PC-9 (cell line): Measurements from ENCODE around the gene PCDH15. TPM values are rescaled to one million over a fixed set of nuclear protein-coding genes. Genes with fewer than 3 reads are reported as not detected.

ENCODE experiments used
- BruUV-seq: library from RNA; stranded (reverse); fragments of 400-500 nt; replicated peaks from 2 replicates; lab custom pipeline; 2021; lab: Mats Ljungman, UMichigan
- CTCF ChIA-PET: fragments of 300-600 bp; sonication (Branson Sonifier 250); formaldehyde crosslinking; loops from one replicate; lab custom pipeline; 2022; ENCODE audit warnings: antibody characterized with exemption; lab: Charles Lee
- POLR2A ChIA-PET: fragments of 300-600 bp; sonication (Branson Sonifier 250); formaldehyde crosslinking; loops from one replicate; lab custom pipeline; 2022; ENCODE audit warnings: antibody characterized with exemption; ENCODE audit not compliant: unreplicated experiment; lab: Charles Lee
- DNase-seq, 2 experiments: peaks; one replicate each; pipeline versions ENCODE4 v3.0.0 to v3.0.0-alpha.2; 2015 to 2022; ENCODE audit warnings: mixed read lengths in 1 of 2
- H2AFZ ChIP-seq: fragments of 200-600 bp; sonication (generic); 2 replicates; pipeline ENCODE4 v1.8.1; 2017; ENCODE audit warnings: antibody characterized with exemption
- H3F3A ChIP-seq: fragments of 200-600 bp; sonication (generic); 2 replicates; pipeline ENCODE4 v1.8.1; 2017; ENCODE audit warnings: antibody characterized with exemption, mild to moderate bottlenecking, low read depth; ENCODE audit not compliant: insufficient read depth
- H3K27ac ChIP-seq: fragments of 200-600 bp; sonication (generic); 2 replicates; pipeline ENCODE4 v1.6.1; 2016; ENCODE audit warnings: mixed run types
- H3K27me3 ChIP-seq: fragments of 200-600 bp; sonication (generic); 2 replicates; pipeline ENCODE4 v1.6.1; 2016; ENCODE audit warnings: low read depth, mixed run types; ENCODE audit not compliant: insufficient read depth
- H3K36me3 ChIP-seq: fragments of 200-600 bp; sonication (generic); 2 replicates; pipeline ENCODE4 v1.6.1; 2016; ENCODE audit warnings: low read depth, mixed run types
- H3K4me1 ChIP-seq: fragments of 200-600 bp; sonication (generic); replicated peaks from 2 replicates; pipeline ENCODE4 v1.6.1; 2016; ENCODE audit warnings: mixed run types; ENCODE audit not compliant: insufficient read depth
- H3K4me2 ChIP-seq: fragments of 200-600 bp; sonication (generic); 2 replicates; pipeline ENCODE4 v1.6.1; 2017; ENCODE audit warnings: mixed run types
- H3K4me3 ChIP-seq: fragments of 200-600 bp; sonication (generic); 2 replicates; pipeline ENCODE4 v1.6.1; 2016; ENCODE audit warnings: mixed run types
- H3K79me2 ChIP-seq: fragments of 200-600 bp; sonication (generic); 2 replicates; pipeline ENCODE4 v1.6.1; 2017; ENCODE audit warnings: low read depth, mixed run types
- H3K9me2 ChIP-seq: fragments of 200-600 bp; sonication (generic); 2 replicates; pipeline ENCODE4 v1.8.1; 2017; ENCODE audit warnings: mild to moderate bottlenecking; ENCODE audit not compliant: insufficient read depth
- H3K9me3 ChIP-seq: fragments of 200-600 bp; sonication (generic); 2 replicates; pipeline ENCODE4 v1.8.1; 2016; ENCODE audit warnings: low read depth; ENCODE audit not compliant: insufficient read depth
- H4K20me1 ChIP-seq: fragments of 200-600 bp; sonication (generic); 2 replicates; pipeline ENCODE4 v1.8.1; 2017; ENCODE audit not compliant: insufficient read depth
- EZH2 ChIP-seq: fragments of 200-600 bp; sonication (generic); IDR thresholded peaks from 2 replicates; pipeline ENCODE4 v1.8.0; 2017; ENCODE audit warnings: antibody characterized with exemption, low read depth
- intact Hi-C: fragments of 100-400 bp; cut with micrococcal nuclease; formaldehyde crosslinking; loops from one replicate; pipeline ENCODE4 v1.10.0; 2022; ENCODE audit not compliant: unreplicated experiment
- total RNA-seq: library from RNA; stranded (reverse); gene quantifications from 2 replicates; pipeline ENCODE4 v1.2.3, GENCODE V29; 2021
- TF ChIP-seq, protein P1 (sequence below): fragments of 200-600 bp; sonication (generic); conservative IDR thresholded peaks from 2 replicates; pipeline ENCODE4 v1.6.1; 2017; ENCODE audit warnings: mixed run types, antibody characterized with exemption, mild to moderate bottlenecking, moderate library complexity

The PCDH15 gene
- total RNA-seq, 1 experiment from 2014 or later: not detected

DNA sequence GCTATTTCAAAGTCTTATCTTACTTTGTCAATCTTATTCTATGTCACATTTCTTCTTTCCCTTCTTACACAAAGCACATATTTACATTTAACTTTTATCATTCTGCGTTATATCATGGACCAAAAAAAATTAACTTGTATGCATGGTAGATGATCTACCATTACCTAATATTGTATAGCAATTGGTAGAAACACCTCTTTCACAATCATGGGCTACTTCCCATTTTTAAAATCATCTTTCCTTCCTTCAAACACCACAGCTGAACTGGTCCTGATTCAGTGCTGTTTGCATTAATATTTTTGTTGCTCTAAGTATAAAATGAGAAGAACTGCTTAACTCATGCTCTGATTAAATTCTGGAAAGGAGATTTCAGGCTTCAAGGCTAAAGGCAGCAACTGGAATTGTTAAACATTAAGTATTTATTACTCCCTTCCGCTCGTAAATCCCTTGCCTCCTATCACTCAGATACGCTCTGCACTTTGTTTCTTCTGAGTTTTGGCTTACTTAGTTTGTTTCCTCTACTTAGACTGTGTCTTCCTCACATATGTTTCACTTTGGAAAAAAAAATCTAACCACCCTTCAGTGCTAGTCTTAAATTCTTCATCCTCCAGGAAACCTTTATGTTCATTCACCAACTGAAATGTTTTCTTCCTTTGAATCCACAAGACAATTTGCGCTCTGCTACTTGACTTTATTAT is 901.4 kb downstream of the PCDH15 start:
- Histone ChIP-seq H3K27ac (no peak overlapping the region), H3K79me2 (no peaks in the 10 kb centered on the region), H2AFZ (no peak overlapping the region), H3K4me2 (no peak overlapping the region), H3K4me1 (no peaks in the 10 kb centered on the region), H3K36me3 (no peaks in the 10 kb centered on the region), H3F3A (no peaks in the 10 kb centered on the region), H3K27me3 (no peaks in the 10 kb centered on the region), H3K9me2 (no peaks in the 10 kb centered on the region), H4K20me1 (no peaks in the 10 kb centered on the region), H3K4me3 (no peak overlapping the region), H3K9me3 (no peaks in the 10 kb centered on the region)
- ChIA-PET POLR2A (no interaction called here), CTCF (no interaction called here)
- intact Hi-C loops: no loop called here
- no TSS peak for BruUV-seq
- TF ChIP-seq EZH2: no peak
- TF ChIP-seq, protein P1, sequence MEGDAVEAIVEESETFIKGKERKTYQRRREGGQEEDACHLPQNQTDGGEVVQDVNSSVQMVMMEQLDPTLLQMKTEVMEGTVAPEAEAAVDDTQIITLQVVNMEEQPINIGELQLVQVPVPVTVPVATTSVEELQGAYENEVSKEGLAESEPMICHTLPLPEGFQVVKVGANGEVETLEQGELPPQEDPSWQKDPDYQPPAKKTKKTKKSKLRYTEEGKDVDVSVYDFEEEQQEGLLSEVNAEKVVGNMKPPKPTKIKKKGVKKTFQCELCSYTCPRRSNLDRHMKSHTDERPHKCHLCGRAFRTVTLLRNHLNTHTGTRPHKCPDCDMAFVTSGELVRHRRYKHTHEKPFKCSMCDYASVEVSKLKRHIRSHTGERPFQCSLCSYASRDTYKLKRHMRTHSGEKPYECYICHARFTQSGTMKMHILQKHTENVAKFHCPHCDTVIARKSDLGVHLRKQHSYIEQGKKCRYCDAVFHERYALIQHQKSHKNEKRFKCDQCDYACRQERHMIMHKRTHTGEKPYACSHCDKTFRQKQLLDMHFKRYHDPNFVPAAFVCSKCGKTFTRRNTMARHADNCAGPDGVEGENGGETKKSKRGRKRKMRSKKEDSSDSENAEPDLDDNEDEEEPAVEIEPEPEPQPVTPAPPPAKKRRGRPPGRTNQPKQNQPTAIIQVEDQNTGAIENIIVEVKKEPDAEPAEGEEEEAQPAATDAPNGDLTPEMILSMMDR: no peak
- DNase-seq: no peak

DNA sequence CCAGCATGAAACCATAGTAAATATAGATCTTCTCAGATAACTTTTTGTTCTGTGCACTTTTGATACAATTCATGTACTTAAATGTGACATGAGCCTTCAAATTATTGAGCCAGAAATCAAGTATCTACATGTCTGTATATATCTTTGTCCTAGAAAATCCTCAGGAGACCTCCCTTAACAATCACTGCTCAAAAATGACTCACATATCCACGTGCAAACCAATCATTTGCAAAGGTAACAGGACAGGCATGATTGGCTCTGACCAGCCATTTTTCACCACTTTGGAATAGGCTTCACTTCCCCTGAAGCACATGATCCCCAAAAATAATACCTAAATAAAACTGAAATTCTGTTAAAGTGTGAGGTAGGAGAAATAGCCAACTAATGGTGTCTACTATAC is 902.5 kb downstream of the PCDH15 start:
- Histone ChIP-seq H3F3A (no peaks in the 10 kb centered on the region), H3K79me2 (no peaks in the 10 kb centered on the region), H3K27me3 (no peaks in the 10 kb centered on the region), H3K9me3 (0 out of 2 replicates have a peak, but pooled peaks cover 3% of the 10 kb centered on the region), H3K36me3 (no peaks in the 10 kb centered on the region), H3K27ac (no peak overlapping the region), H3K4me1 (no peaks in the 10 kb centered on the region), H3K4me3 (no peak overlapping the region), H3K9me2 (no peaks in the 10 kb centered on the region), H4K20me1 (no peaks in the 10 kb centered on the region), H2AFZ (no peak overlapping the region), H3K4me2 (no peak overlapping the region)
- DNase-seq: no peak
- intact Hi-C loops: no loop called here
- TF ChIP-seq, protein P1: no peak
- TF ChIP-seq EZH2: no peak
- no TSS peak for BruUV-seq
- ChIA-PET CTCF (no interaction called here), POLR2A (no interaction called here)

DNA sequence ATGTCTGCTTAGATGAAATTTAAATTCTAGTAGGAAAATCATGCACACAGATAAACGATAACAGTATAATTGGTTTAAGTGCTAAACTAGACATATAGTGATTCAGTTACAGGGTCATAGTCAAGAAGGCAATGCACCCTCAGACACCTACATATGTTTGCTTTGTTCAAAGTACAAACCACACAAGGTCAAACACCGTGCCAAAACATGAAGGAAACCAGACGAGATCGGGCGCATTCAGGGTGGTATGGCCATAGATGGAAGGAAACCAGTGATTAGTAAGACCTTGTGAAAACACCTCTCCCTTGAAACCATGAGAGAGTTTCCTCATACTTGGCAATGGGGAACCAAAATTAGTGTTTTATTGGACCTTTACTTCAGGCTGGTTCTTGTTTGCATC is 906.9 kb downstream of the PCDH15 start:
- Histone ChIP-seq H3K9me2 (no peaks in the 10 kb centered on the region), H3K27ac (no peak overlapping the region), H3K4me1 (no peaks in the 10 kb centered on the region), H3K27me3 (no peaks in the 10 kb centered on the region), H3K79me2 (no peaks in the 10 kb centered on the region), H3F3A (no peaks in the 10 kb centered on the region), H4K20me1 (no peaks in the 10 kb centered on the region), H3K4me3 (no peak overlapping the region), H3K36me3 (no peaks in the 10 kb centered on the region), H3K9me3 (0 out of 2 replicates have a peak, but pooled peaks cover 3% of the 10 kb centered on the region), H2AFZ (no peak overlapping the region), H3K4me2 (no peak overlapping the region)
- intact Hi-C loops: no loop called here
- DNase-seq: no peak
- no TSS peak for BruUV-seq
- ChIA-PET POLR2A (no interaction called here), CTCF (no interaction called here)
- TF ChIP-seq, protein P1: no peak
- no peak for TF ChIP-seq EZH2
